ENCODE data around the gene PTCHD1.

PTCHD1 gene

GRCh38 chrX:23332888-23333821 is 1.5 kb upstream of the PTCHD1 start:
- TF ChIP-seq GATA3 (IDR thresholded peaks at IDR 0.05; ENCODE audit: low read depth, low read length) = no peak
- no peak for TF ChIP-seq GATA2 (IDR thresholded peaks at IDR 0.05; ENCODE audit: low read depth, low read length)

GRCh38 chrX:23333842-23334520 is 668 bp upstream of the PTCHD1 start:
- no peak for TF ChIP-seq GATA3 (IDR thresholded peaks at IDR 0.05; ENCODE audit: low read depth, low read length)
- TF ChIP-seq GATA2 (IDR thresholded peaks at IDR 0.05; ENCODE audit: low read depth, low read length) = no peak

GRCh38 chrX:23334521-23334847 is 165 bp upstream of the PTCHD1 start:
- no peak for TF ChIP-seq GATA3 (IDR thresholded peaks at IDR 0.05; ENCODE audit: low read depth, low read length)

- TF ChIP-seq GATA3 (IDR thresholded peaks at IDR 0.05; ENCODE audit: low read depth, low read length) (no peak), GATA2 (IDR thresholded peaks at IDR 0.05; ENCODE audit: low read depth, low read length) (no peak)
These were observed 3.7 kb downstream of the PTCHD1 start for GRCh38 chrX:23338334-23338733.

- TF ChIP-seq GATA3 (IDR thresholded peaks at IDR 0.05; ENCODE audit: low read depth, low read length) = no peak
- no peak for TF ChIP-seq GATA2 (IDR thresholded peaks at IDR 0.05; ENCODE audit: low read depth, low read length)
These were observed 6.8 kb downstream of the PTCHD1 start for GRCh38 chrX:23341452-23341851.

- TF ChIP-seq GATA3 (IDR thresholded peaks at IDR 0.05; ENCODE audit: low read depth, low read length) (no peak), GATA2 (IDR thresholded peaks at IDR 0.05; ENCODE audit: low read depth, low read length) (no peak)
These were observed 9.7 kb downstream of the PTCHD1 start for GRCh38 chrX:23344238-23344903.

- TF ChIP-seq GATA2 (IDR thresholded peaks at IDR 0.05; ENCODE audit: low read depth, low read length) (no peak), GATA3 (IDR thresholded peaks at IDR 0.05; ENCODE audit: low read depth, low read length) (no peak)
These were observed 10.2 kb downstream of the PTCHD1 start for GRCh38 chrX:23344904-23345271.

- TF ChIP-seq GATA3 (IDR thresholded peaks at IDR 0.05; ENCODE audit: low read depth, low read length) = no peak
- TF ChIP-seq GATA2 (IDR thresholded peaks at IDR 0.05; ENCODE audit: low read depth, low read length) = no peak
These were observed 21.5 kb downstream of the PTCHD1 start for GRCh38 chrX:23356189-23356588.

GRCh38 chrX:23364416-23364815 is 29.8 kb downstream of the PTCHD1 start:
- TF ChIP-seq GATA2 (IDR thresholded peaks at IDR 0.05; ENCODE audit: low read depth, low read length) = no peak
- no peak for TF ChIP-seq GATA3 (IDR thresholded peaks at IDR 0.05; ENCODE audit: low read depth, low read length)

- TF ChIP-seq GATA2 (IDR thresholded peaks at IDR 0.05; ENCODE audit: low read depth, low read length) (no peak), GATA3 (IDR thresholded peaks at IDR 0.05; ENCODE audit: low read depth, low read length) (no peak)
These were observed 30.9 kb downstream of the PTCHD1 start for GRCh38 chrX:23365541-23365940.

GRCh38 chrX:23366914-23367313 is 32.3 kb downstream of the PTCHD1 start:
- TF ChIP-seq GATA3 (IDR thresholded peaks at IDR 0.05; ENCODE audit: low read depth, low read length) (no peak), GATA2 (IDR thresholded peaks at IDR 0.05; ENCODE audit: low read depth, low read length) (no peak)

GRCh38 chrX:23369027-23369426 is 34.4 kb downstream of the PTCHD1 start:
- TF ChIP-seq GATA2 (IDR thresholded peaks at IDR 0.05; ENCODE audit: low read depth, low read length) (no peak), GATA3 (IDR thresholded peaks at IDR 0.05; ENCODE audit: low read depth, low read length) (no peak)

GRCh38 chrX:23372220-23372902 is 37.7 kb downstream of the PTCHD1 start:
- TF ChIP-seq GATA3 (IDR thresholded peaks at IDR 0.05; ENCODE audit: low read depth, low read length) = no peak
- TF ChIP-seq GATA2 (IDR thresholded peaks at IDR 0.05; ENCODE audit: low read depth, low read length) = no peak
